HTERT RPE-1 (cell line): ENCODE measurements around the gene MYO19.
"Not testable (repeated sequence)": the region's sequence is repeated elsewhere in the genome, so short reads cannot be mapped to it uniquely, and the experiment has no call there.

ENCODE experiments used
- in situ Hi-C: fragments of 300-500 bp; cut with MboI; formaldehyde crosslinking; loops from 4 replicates; pipeline ENCODE4 v1.14.3; 2020; ENCODE audit warnings: low sequenced_read_pairs

The MYO19 gene

DNA sequence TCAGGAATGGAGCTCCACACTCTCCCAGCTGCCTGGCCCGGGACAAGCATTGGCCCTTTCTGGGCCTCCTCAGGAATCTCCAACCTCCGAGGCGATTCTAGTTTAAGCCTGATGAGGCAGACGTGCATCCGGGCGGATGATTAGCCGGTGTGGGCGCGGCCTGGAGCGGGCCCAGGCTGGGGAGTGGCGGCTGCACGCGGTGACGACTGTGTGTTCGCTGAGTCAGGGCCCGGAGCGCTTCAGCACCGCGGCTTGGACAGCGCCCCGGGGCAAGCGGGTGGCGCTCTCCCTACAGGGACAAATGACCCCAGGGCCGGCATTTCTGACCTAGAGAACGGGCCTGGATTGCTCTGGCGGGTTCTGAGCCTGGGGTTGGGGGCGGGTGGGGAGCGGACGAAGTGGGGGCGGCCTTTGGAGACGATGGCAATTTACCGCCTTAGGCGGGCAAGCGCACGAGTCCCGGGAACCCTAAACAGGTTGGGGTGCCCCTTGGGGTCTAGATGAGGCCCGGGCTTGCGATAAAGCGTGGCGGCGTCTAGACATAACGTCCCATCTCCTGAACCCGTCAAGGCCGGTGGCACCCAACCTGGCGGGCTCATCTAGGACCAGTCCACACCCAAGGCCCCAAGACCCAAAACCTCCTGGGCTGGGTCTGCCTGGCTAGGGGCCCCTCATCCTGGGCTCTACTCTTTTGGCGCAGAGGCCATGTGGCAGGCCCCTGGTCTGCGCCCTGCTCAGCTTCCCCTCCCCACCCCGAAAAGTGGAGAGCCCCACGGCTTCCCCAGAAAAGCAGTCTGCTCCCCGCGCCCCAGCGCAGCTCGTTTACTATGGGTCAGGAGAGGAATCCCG, 70.5 kb downstream of the MYO19 start:
- in situ Hi-C loops: no loop called here

DNA sequence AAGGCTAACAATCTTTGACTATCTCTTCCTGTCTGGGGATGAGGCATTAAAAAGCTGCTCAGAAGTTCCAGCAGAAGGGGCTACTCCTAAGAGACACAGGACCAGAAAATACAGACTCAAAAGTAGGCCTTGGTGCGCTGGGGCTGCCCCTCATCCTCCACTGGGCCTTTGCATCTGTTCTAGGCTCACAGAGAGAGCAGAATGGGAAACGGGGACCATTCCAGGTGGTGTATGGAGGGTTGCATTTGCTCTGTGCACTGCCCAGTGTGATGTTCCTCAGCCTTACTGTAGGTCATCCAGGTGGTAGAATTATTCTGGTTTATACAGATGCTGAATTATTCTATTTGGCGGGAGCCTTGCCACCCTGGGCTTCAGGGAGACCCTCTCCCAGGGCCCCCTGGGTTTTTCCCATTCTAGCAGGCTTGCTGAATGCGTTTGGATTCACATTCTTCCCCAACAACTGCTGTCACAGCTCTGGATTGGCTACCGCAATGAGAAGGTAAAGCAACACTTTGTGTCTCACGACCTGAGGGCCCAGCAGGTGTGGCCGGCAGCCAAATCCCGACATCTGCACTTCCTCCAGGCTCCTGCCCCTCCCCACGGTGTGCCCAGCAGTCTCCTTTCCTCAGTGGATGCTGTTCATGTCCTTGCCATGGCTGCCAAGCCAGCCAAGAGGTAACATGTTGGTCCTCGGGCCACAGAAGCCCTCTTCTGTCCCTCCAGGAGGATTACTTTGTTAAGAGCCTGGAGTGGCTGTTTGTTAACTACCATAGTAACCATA, 73.1 kb downstream of the MYO19 start:
- in situ Hi-C loops: no loop called here

DNA sequence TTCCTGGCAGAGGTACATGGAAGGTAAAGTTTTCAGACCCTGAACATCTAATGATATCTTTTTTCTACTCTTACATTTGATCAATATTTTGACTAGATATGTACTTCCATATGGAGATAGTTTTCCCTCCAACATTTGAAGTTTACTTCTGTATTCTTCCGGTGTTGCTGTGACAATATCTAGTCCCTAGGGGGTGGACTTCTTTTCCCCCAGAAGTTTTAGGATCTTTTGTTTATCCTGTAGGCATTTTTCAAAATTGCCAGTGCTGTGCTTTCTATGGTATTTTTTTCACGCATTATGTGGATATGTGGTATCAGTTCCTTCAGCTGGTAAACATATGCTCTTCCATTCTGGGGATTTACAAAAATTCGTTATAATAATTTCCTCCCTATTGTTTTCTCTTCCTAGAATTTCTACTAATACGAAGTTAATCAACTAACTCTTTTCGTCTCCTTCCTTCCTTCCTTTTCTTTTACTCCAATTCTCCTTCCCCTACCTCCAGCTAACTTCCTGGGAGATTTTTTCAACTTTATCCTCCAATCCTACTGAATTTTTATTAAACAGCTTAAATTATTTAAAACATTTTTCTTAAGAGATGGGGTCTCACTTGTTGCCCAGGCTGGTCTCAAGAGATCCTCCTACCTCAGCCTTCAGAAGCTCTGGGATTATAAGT, 74.3 kb downstream of the MYO19 start:
- in situ Hi-C loops: no loop called here

DNA sequence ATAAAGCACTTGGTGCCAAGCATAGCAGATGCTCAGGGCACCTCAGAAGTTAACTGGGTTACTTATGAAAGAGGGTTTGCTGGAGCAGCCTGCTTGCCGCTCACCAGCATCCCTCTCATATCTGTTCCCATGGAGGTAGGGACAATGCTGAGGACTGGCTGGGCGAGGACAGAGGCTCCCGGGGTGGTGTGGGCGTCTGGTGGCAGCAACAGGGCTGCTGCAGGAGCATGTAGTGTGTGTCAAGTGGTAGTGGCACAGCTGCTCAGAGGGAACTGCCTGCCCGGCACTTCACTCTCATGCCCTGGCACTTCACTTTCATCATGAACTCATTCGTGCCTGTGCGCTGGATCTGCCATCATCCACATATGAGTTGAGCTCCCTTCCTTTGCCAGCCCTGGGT, 75.1 kb downstream of the MYO19 start:
- in situ Hi-C loops: no loop called here

DNA sequence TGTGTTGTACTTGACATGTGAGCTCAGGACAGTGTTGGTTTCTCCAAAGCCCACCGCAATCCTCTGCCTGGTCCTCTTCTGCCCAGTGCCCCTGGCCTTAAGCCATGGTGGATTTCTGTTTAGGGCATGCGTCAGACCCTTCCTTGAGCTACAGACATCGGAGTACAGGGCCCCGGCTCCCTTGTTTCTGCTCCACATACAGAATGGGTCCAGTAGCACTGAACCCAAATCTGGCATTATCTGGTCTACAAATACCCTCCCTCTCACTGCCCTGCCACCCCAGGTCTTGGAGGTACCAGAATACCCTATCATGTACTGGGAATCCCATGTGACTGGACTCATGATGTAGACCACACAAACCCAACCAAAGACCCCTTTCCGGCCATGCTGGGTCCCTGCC, 75.6 kb downstream of the MYO19 start:
- in situ Hi-C loops: no loop called here

DNA sequence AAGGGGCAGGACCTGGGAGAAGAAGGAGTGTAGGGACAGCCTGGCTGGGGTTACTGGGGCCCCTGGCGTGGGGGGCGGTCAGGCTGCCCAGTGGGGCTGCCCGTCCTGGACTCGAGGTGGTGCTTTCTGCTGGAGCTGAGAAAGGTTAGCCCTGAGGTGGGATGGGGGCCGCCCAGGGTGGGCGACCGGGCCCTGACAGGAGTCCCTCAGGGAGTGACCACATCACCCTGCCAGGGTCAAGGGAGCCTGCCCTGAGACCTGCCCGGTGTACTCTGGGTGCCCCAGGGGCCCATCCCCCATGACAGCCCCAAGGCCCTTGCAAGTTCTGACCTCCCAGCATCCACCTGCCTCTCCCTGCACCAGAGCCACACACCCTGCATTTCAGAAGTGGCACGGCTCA, 77.0 kb downstream of the MYO19 start:
- in situ Hi-C loops: not testable (repeated sequence)

DNA sequence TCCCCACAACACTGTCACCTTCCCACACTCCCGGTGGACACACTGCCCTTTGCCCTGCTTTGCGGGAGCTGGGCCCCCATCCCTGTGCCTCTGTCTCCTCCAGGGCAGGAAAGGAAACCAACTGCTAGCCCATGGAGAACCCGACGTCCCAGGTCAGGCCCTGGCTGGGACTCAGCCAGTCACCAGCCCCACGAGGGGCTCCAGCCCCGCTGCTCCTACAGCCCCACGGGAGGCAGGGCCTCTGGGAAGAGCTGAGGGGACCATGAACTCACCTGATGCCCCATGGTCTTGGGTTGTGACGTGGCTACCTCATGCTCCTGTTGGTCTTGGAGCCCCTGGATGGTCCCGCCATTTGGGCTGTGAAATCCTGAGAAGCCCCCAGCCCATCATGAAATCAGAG, 81.8 kb downstream of the MYO19 start:
- in situ Hi-C loops: not testable (repeated sequence)

DNA sequence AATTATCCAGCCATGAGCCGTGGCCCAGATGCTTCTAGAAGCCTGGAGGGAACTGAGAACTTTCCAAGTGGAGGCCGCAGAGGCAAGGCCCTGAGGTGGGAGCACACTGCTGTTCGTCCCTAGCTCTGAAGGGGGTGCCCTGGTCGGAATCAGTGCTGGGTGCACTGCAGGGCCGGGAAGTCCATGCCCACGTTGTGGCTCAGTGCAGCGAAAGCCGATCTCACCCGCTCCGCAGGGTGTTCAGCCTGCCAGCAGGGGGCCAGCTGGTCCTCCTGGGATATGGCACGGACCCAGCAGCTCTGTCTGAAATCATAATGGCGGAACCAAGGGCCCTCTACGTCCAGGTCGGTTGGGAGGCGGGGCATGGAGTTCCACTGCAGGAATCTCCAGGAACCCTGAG, 84.7 kb downstream of the MYO19 start:
- in situ Hi-C loops: not testable (repeated sequence)
